OCI-LY7 (cell line): Measurements from ENCODE around the gene MRPL9. TPM values are rescaled to one million over a fixed set of nuclear protein-coding genes. Genes with fewer than 3 reads are reported as not detected.

ENCODE experiments used
- Bru-seq: library from RNA; stranded (reverse); fragments of 400-500 nt; gene quantifications from one replicate; lab custom pipeline; 2021; lab: Mats Ljungman, UMichigan
- BruChase-seq, 2 experiments: library from RNA; stranded (reverse); fragments of 400-500 nt; gene quantifications; one replicate each; lab custom pipeline; 2021; lab: Mats Ljungman, UMichigan
- BruUV-seq: library from RNA; stranded (reverse); fragments of 400-500 nt; replicated peaks from 2 replicates; lab custom pipeline; 2021; lab: Mats Ljungman, UMichigan
- CTCF ChIA-PET: fragments of 300-600 bp; sonication (Branson Sonifier 250); formaldehyde crosslinking; loops from one replicate; lab custom pipeline; 2022; ENCODE audit warnings: antibody characterized with exemption; ENCODE audit not compliant: unreplicated experiment; lab: Charles Lee
- POLR2A ChIA-PET: fragments of 300-600 bp; sonication (Branson Sonifier 250); formaldehyde crosslinking; loops from one replicate; lab custom pipeline; 2022; ENCODE audit warnings: antibody characterized with exemption; lab: Charles Lee
- DNase-seq: peaks from one replicate; pipeline ENCODE4 v3.0.0-alpha.2; 2015; ENCODE audit warnings: low spot score
- H2AFZ ChIP-seq: fragments of 200-600 bp; sonication (generic), shearing (Covaris generic); 2 replicates; pipeline ENCODE4 v1.6.1; 2014; ENCODE audit warnings: mild to moderate bottlenecking, antibody characterized with exemption, low read length, moderate library complexity
- H3K27ac ChIP-seq: fragments of 200-600 bp; sonication (generic); 2 replicates; pipeline ENCODE4 v1.5.1; 2014; ENCODE audit warnings: mixed run types, low read depth, mild to moderate bottlenecking, moderate library complexity, low read length, inconsistent platforms; ENCODE audit not compliant: poor library complexity, severe bottlenecking
- H3K36me3 ChIP-seq: fragments of 200-600 bp; sonication (generic); 2 replicates; pipeline ENCODE4 v1.6.1; 2014; ENCODE audit warnings: mild to moderate bottlenecking, antibody characterized with exemption, low read length, moderate library complexity, mixed read lengths; ENCODE audit not compliant: insufficient read depth
- H3K4me1 ChIP-seq: fragments of 200-600 bp; sonication (generic); 2 replicates; pipeline ENCODE4 v1.5.1; 2014; ENCODE audit warnings: mild to moderate bottlenecking, low read length; ENCODE audit not compliant: insufficient read depth, poor library complexity, severe bottlenecking
- H3K4me2 ChIP-seq: fragments of 200-600 bp; sonication (generic); 2 replicates; pipeline ENCODE4 v1.6.1; 2014; ENCODE audit warnings: mild to moderate bottlenecking, low read length
- H3K4me3 ChIP-seq: fragments of 200-600 bp; sonication (generic); 2 replicates; pipeline ENCODE4 v1.5.1; 2014; ENCODE audit warnings: mild to moderate bottlenecking, low read depth, low read length; ENCODE audit not compliant: poor library complexity, severe bottlenecking
- H3K79me2 ChIP-seq: fragments of 200-600 bp; sonication (generic); 2 replicates; pipeline ENCODE4 v1.6.1; 2016; ENCODE audit warnings: low read depth, mild to moderate bottlenecking, low read length, moderate library complexity, mixed read lengths; ENCODE audit not compliant: insufficient read depth
- H3K9me2 ChIP-seq: fragments of 200-600 bp; sonication (generic); 2 replicates; pipeline ENCODE4 v1.6.1; 2016; ENCODE audit warnings: mild to moderate bottlenecking, low read length, mixed read lengths; ENCODE audit not compliant: insufficient read depth
- H3K9me3 ChIP-seq: fragments of 200-600 bp; sonication (generic); 2 replicates; pipeline ENCODE4 v1.6.1; 2014; ENCODE audit warnings: mild to moderate bottlenecking, mixed run types, low read length, mixed read lengths
- H4K20me1 ChIP-seq: fragments of 200-600 bp; sonication (generic); 2 replicates; pipeline ENCODE4 v1.6.1; 2014; ENCODE audit warnings: mild to moderate bottlenecking, antibody characterized with exemption, low read length, moderate library complexity, mixed read lengths; ENCODE audit not compliant: insufficient read depth
- EZH2phosphoT487 ChIP-seq: fragments of 200-600 bp; sonication (generic); IDR thresholded peaks from 2 replicates; pipeline ENCODE4 v1.6.1; 2018; ENCODE audit warnings: low read depth, borderline replicate concordance, mild to moderate bottlenecking, mixed run types, antibody characterized with exemption, low read length, moderate library complexity, mixed read lengths
- intact Hi-C: fragments of 100-400 bp; cut with micrococcal nuclease; formaldehyde crosslinking; loops from one replicate; pipeline ENCODE4 v1.10.0; 2022; ENCODE audit not compliant: unreplicated experiment
- long read RNA-seq: library from polyadenylated mRNA; stranded (forward); transcript quantifications from one replicate; pipeline ENCODE4 v2.0.0, GENCODE V29; 2022
- total RNA-seq, 2 experiments: library from RNA; depleted of rRNA in 1 of 2; stranded (reverse); fragments of >200 nt in 1 of 2; shearing (Covaris generic) in 1 of 2; gene quantifications; 2 replicates each; pipeline ENCODE4 v1.2.3, GENCODE V29; 2014 to 2022
- TF ChIP-seq, protein P1 (sequence below): fragments of 200-600 bp; sonication (generic); conservative IDR thresholded peaks from 2 replicates; pipeline ENCODE4 v1.5.1; 2014; ENCODE audit warnings: mild to moderate bottlenecking, antibody characterized with exemption, low read length, moderate library complexity, mixed read lengths

Gene MRPL9
- 98.6 and 101 TPM in 2 replicates for total RNA-seq (2014; rRNA removed; shearing (Covaris generic))
- total RNA-seq (2022), result 99.3 and 107 TPM in 2 replicates
- Bru-seq, nascent RNA, result percentile 89 among the genes with signal in this experiment
- percentile 92 among the genes with signal in this experiment for BruChase-seq, experiment 1, labeled RNA remaining after a 6-hour chase
- BruChase-seq, experiment 2, labeled RNA remaining after a 2-hour chase, result percentile 87 among the genes with signal in this experiment
- long read RNA-seq, transcript MRPL9-201 (6 exons, 882 nt), result minor isoform, 9 of 71 reads
- long read RNA-seq, transcript MRPL9-202 (7 exons, 1,296 nt), result major isoform, 55 of 71 reads
- long read RNA-seq, partial matches to known transcripts, result 1 of 71 reads
- long read RNA-seq, other reads (novel, unspliced or antisense), result 6 of 71 reads

DNA sequence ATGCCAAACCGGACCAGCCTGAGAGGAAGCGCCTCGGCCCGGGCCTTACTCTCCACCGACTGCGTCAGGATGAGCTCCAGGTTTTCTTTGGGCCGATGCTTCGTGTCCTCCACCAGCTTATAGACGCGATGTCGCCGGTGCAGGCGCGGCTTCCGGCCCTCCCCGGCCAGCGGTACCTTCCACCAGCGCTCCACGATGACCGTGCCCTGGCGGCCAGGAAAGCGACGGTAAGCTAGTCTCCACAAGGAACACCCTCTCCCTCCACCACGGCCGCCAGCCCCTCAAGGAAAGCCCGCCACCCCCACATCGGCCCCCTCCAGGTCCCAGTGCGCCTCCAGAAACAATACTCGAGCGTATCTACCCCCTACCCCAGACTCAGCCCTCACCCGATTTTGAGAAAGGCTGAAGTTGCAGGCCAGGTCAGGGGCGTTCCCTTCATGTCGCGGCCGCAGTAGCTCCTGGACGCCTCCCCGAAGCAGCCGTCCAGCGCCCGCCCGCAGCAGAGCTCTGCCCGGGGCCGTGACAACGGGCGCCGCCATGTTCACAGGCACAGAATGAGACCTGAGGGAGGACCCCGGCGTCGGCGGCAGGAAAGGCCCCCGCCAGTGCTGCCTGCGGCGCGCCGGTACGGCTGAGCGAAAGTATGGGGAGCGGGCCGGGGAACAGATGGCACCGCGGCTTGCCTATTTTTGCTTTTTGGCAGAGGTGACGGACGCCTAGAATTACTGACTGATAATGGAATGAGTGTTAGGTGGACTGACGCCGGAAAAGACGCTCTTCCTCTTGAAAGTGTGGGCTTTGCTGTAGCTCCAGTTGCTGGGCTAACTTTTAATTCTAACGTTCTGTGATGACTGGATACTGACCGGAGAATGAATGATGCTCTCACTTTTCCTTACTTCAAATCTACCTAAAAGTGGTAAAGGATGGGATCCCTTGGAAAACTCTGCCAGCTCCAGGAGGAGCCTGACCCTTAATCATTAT is at the start of gene MRPL9:
TSS of gene MRPL9 (minus strand) at position 556 of the 981 bp plus-strand sequence. CDS start at position 539, 17 bp downstream.
- intact Hi-C loops, result no loop called here
- Histone ChIP-seq H3K4me1 (peaks cover 19% of the 10 kb centered on the region), H3K9me2 (no peaks in the 10 kb centered on the region), H2AFZ (peak within 1 kb of the TSS; percentile 99), H3K27ac (peak within 1 kb of the TSS; percentile 59), H4K20me1 (no peaks in the 10 kb centered on the region), H3K36me3 (peaks cover 39% of the 10 kb centered on the region), H3K79me2 (peaks cover 23% of the 10 kb centered on the region), H3K4me2 (peak within 1 kb of the TSS; percentile 83), H3K4me3 (peak within 1 kb of the TSS; percentile 92), H3K9me3 (no peaks in the 10 kb centered on the region)
- TF ChIP-seq, protein P1, sequence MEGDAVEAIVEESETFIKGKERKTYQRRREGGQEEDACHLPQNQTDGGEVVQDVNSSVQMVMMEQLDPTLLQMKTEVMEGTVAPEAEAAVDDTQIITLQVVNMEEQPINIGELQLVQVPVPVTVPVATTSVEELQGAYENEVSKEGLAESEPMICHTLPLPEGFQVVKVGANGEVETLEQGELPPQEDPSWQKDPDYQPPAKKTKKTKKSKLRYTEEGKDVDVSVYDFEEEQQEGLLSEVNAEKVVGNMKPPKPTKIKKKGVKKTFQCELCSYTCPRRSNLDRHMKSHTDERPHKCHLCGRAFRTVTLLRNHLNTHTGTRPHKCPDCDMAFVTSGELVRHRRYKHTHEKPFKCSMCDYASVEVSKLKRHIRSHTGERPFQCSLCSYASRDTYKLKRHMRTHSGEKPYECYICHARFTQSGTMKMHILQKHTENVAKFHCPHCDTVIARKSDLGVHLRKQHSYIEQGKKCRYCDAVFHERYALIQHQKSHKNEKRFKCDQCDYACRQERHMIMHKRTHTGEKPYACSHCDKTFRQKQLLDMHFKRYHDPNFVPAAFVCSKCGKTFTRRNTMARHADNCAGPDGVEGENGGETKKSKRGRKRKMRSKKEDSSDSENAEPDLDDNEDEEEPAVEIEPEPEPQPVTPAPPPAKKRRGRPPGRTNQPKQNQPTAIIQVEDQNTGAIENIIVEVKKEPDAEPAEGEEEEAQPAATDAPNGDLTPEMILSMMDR, result no peak
- TF ChIP-seq EZH2phosphoT487, result no peak
- peak; percentile 87 for DNase-seq
- CTCF ChIA-PET, result interaction anchor here (0.6 kb wide), 1 partner anchor 73 kb away, joined by 3 read pairs; no protein-coding TSS in a partner anchor
- POLR2A ChIA-PET, result interaction anchor here (0.6 to 2.5 kb wide), 11 partner anchors 9 to 357 kb away, joined by 3 to 13 read pairs (median 3); partner anchors contain the start of gene TDRKH
- no TSS peak for BruUV-seq

DNA sequence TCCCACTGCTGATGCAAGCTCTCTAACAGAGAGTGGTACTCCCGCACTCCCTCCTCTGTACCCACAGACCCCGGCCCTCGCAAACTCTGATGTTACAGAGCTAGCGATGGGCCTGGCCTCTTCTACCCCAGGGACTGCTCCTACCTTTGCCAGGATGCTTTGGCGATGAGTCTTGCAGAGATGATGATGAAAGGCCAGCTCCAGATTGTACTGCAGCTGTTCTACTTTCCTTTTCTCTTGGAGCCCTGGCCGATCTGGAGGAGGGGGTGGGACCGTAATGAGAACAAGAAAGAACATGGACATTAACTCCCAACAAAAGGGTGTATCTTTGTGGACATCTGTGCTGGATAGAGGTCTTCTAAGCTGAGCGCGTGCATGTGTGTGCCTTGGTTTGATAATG is 47.9 kb upstream of the MRPL9 start:
- POLR2A ChIA-PET, result interaction anchor here (0.6 kb wide), 1 partner anchor 9 kb away, joined by 3 read pairs; no protein-coding TSS in a partner anchor
- Histone ChIP-seq H2AFZ (no peak overlapping the region), H3K27ac (no peak overlapping the region), H3K4me2 (no peak overlapping the region), H3K4me1 (no peaks in the 10 kb centered on the region), H3K9me3 (no peaks in the 10 kb centered on the region), H3K79me2 (no peaks in the 10 kb centered on the region), H3K4me3 (no peak overlapping the region), H4K20me1 (no peaks in the 10 kb centered on the region), H3K9me2 (no peaks in the 10 kb centered on the region), H3K36me3 (no peaks in the 10 kb centered on the region)
- intact Hi-C loops, result no loop called here
- CTCF ChIA-PET, result interaction anchor here (0.5 kb wide), 1 partner anchor 26 kb away, joined by 3 read pairs; no protein-coding TSS in a partner anchor
- no peak for DNase-seq
- BruUV-seq, result no TSS peak
- no peak for TF ChIP-seq EZH2phosphoT487
- TF ChIP-seq, protein P1, result no peak
